Peyer's patch (tissue), 4 donors: ENCODE measurements around the gene PROSER3.

Experiments used
- POLR2A ChIP-seq, 2 donors: fragments of 450-650 bp; IDR thresholded peaks; one replicate each; pipeline ENCODE4 v1.5.1; 2017; ENCODE audit warnings: antibody characterized with exemption in 2 of 2, mild to moderate bottlenecking in 2 of 2, moderate library complexity in 2 of 2
- TF ChIP-seq, protein P1 (sequence below), 6 experiments: fragments of 450-650 bp in 4 of 6; fragments of 200-600 bp in 2 of 6; sonication (generic) in 1 of 6; IDR thresholded peaks; one replicate each; pipeline ENCODE4 v1.5.1; 2017 to 2019; ENCODE audit warnings: antibody characterized with exemption in 6 of 6, mild to moderate bottlenecking in 3 of 6, moderate library complexity in 1 of 6

DNA sequence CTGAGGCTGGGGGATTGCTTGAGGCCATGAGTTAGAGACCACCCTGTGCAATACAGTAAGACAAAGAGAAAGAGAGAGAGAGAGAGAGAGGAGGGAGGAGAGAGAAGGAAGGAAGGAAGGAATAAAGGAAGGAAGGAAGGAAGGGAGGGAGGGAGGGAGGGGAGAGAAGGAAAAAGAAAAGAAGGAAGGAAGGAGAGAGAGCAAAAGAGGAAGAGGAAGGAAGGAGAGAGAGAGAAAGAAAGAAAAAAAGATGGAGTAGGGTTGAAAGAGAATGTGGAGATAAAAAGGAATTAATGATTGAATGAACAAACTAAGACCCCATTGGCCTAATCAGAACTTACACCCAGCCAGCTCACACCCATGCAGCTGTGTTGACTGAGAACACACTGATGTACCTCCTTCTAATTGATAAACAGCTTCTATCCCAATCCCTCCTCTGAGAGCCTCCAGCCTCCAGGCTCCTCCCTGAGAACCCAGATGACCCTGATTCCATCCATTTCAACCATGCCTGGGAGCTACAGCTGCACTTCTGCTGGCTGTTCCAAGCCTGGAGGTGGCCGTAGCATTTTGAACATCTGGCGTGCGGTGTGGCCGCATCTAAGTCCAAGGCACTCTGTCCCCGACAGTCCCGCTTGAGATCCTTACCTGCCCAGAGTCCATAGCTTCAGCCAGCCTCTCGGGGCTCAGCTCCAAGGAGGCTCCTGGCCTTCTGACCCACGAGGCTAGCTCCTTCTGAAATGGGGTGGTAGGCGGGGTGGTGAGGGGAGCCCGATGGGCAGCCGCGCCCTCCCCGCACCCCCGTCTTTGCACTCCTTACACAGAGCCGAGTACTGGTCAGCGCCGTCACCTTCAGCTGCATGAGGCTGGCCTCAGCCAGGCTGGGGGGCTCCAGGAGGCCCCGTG is 53.6 kb downstream of the PROSER3 start:
- no peak for TF ChIP-seq POLR2A (IDR thresholded peaks at IDR 0.05)
- TF ChIP-seq, protein P1, sequence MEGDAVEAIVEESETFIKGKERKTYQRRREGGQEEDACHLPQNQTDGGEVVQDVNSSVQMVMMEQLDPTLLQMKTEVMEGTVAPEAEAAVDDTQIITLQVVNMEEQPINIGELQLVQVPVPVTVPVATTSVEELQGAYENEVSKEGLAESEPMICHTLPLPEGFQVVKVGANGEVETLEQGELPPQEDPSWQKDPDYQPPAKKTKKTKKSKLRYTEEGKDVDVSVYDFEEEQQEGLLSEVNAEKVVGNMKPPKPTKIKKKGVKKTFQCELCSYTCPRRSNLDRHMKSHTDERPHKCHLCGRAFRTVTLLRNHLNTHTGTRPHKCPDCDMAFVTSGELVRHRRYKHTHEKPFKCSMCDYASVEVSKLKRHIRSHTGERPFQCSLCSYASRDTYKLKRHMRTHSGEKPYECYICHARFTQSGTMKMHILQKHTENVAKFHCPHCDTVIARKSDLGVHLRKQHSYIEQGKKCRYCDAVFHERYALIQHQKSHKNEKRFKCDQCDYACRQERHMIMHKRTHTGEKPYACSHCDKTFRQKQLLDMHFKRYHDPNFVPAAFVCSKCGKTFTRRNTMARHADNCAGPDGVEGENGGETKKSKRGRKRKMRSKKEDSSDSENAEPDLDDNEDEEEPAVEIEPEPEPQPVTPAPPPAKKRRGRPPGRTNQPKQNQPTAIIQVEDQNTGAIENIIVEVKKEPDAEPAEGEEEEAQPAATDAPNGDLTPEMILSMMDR (IDR thresholded peaks at IDR 0.05), result no peak
